Left lung (tissue), 10 donors: ENCODE measurements around the gene ELF2. TPM values are rescaled to one million over a fixed set of nuclear protein-coding genes. Genes with fewer than 3 reads are reported as not detected.

Source experiments
- ATAC-seq: fragments of 200-7000 bp; cut with Tn5 transposase; one replicate; pipeline ENCODE4 v1.9.1; 2020; ENCODE audit warnings: moderate library complexity
- DNase-seq, 4 donors: peaks; one replicate each; pipeline ENCODE4 v3.0.0-alpha.2; 2013 to 2020
- H3K27ac ChIP-seq, 2 donors: fragments of 200-600 bp; sonication (generic) in 1 of 2; one replicate each; pipeline versions ENCODE4 v1.5.0 to v1.8.0; 2020 to 2021
- H3K27me3 ChIP-seq, 2 donors: fragments of 200-600 bp; sonication (generic) in 1 of 2; one replicate each; pipeline versions ENCODE4 v1.5.0 to v1.8.0; 2020 to 2021
- H3K36me3 ChIP-seq, 2 donors: fragments of 200-600 bp; sonication (generic) in 1 of 2; one replicate each; pipeline versions ENCODE4 v1.5.0 to v1.8.0; 2020 to 2021
- H3K4me1 ChIP-seq, 2 donors: fragments of 200-600 bp; one replicate each; pipeline ENCODE4 v1.8.0; 2021
- H3K4me3 ChIP-seq, 2 donors: fragments of 200-600 bp; sonication (generic) in 1 of 2; one replicate each; pipeline versions ENCODE4 v1.5.0 to v1.8.0; 2020 to 2021; ENCODE audit warnings: mild to moderate bottlenecking in 1 of 2
- H3K9me3 ChIP-seq, 2 donors: fragments of 200-600 bp; sonication (generic) in 1 of 2; one replicate each; pipeline versions ENCODE4 v1.5.0 to v1.8.0; 2020 to 2021
- intact Hi-C, 2 donors: fragments of 100-400 bp; cut with DNase I; formaldehyde crosslinking; loops; one replicate each; pipeline versions ENCODE4 v1.11.2 to v1.14.2; 2022
- polyA plus RNA-seq, 6 donors: library from polyadenylated mRNA; unstranded; fragments of 120-200 nt; gene quantifications; one replicate each; pipeline ENCODE4 v1.2.1, GENCODE V29; 2013; ENCODE audit not compliant: insufficient read length in 6 of 6
- total RNA-seq, 2 donors: library from RNA; stranded (reverse); fragmentation: NEBNext Ultra II Directional; extraction: Animal tissue kit (Norgen Biotek cat#: 25700); gene quantifications; one replicate each; pipeline ENCODE4 v1.2.1, GENCODE V29; 2021
- TF ChIP-seq, protein P1 (sequence below), 2 donors: fragments of 200-600 bp; sonication (generic) in 1 of 2; IDR thresholded peaks; one replicate each; pipeline versions ENCODE4 v1.5.0 to v1.8.0; 2021; ENCODE audit warnings: antibody characterized with exemption in 2 of 2
- donor health status: DM: no; HTN: yes; CAD: no.
- donor health status: DM: no; HTN: no; CAD: no.

ELF2 gene
- total and polyA plus RNA-seq, 8 donors, result 37.3 to 82.6 (median 70.4) TPM

DNA sequence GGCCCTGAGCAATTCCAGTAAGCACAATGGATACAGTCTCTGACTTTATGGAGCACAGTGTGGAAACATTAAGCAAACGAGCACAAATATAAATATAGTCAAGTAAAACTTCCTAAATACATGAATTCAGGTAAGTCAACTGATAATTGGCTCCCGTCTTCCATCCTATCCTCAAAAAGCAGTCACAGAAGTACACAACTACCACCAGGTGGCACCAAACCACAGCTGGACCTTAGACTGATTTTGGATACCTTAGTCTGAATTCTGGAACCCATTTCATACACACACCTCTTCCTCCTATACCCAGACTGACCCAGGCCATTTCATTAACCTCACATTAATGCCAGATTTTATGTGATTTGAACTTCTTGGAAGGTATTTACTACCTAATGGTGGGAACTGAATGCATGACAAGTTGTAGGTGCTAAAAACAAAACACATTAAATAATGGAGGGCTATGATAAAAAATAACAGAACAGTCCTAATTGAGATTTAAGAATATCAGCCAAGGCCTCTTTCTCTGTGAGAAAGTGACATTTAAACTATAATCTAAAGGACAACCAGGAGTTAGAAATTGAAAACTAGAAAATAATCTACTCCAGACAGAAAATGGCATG lies 77.5 kb downstream of the ELF2 start:
- peak; percentile 96 for ATAC-seq
- DNase-seq, result peak in 3 of 4 donors; percentile 49 to 86 (median 72)
- H3K9me3 ChIP-seq, result no peaks in the 10 kb centered on the region
- intact Hi-C loops, result loop anchor here in 1 of 2 donors (10.0 kb wide), 1 partner anchor 75 kb away; the partner anchor contains the start of gene ELF2
- H3K4me3 ChIP-seq, result no peak overlapping the region
- no peak overlapping the region for H3K27ac ChIP-seq
- peaks cover 0 to 4% of the 10 kb centered on the region in 2 donors for H3K4me1 ChIP-seq
- H3K27me3 ChIP-seq, result no peaks in the 10 kb centered on the region
- TF ChIP-seq, protein P1, sequence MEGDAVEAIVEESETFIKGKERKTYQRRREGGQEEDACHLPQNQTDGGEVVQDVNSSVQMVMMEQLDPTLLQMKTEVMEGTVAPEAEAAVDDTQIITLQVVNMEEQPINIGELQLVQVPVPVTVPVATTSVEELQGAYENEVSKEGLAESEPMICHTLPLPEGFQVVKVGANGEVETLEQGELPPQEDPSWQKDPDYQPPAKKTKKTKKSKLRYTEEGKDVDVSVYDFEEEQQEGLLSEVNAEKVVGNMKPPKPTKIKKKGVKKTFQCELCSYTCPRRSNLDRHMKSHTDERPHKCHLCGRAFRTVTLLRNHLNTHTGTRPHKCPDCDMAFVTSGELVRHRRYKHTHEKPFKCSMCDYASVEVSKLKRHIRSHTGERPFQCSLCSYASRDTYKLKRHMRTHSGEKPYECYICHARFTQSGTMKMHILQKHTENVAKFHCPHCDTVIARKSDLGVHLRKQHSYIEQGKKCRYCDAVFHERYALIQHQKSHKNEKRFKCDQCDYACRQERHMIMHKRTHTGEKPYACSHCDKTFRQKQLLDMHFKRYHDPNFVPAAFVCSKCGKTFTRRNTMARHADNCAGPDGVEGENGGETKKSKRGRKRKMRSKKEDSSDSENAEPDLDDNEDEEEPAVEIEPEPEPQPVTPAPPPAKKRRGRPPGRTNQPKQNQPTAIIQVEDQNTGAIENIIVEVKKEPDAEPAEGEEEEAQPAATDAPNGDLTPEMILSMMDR (IDR thresholded peaks at IDR 0.05), result peak; percentile 82 to 85
- H3K36me3 ChIP-seq, result peaks cover 0 to 6% of the 10 kb centered on the region in 2 donors

DNA sequence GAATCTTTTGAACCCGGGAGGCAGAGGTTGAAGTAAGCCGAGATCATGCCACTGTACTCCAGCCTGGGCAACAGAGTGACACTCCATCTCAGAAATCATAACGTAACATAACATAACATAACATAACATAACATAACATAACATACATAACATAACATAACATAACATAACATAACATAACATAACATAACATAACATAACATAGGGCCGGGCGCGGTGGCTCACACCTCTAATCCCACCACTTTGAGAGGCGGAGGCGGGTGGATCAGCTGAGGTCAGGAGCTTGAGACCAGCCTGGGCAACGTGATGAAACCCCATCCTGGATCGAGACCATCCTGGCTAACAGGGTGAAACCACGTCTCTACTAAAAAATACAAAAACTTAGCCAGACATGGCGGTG lies 84.7 kb downstream of the ELF2 start:
- intact Hi-C loops, result loop anchor here in 1 of 2 donors (10.0 kb wide), 1 partner anchor 83 kb away; the partner anchor contains the start of gene ELF2
- ATAC-seq, result no peak

DNA sequence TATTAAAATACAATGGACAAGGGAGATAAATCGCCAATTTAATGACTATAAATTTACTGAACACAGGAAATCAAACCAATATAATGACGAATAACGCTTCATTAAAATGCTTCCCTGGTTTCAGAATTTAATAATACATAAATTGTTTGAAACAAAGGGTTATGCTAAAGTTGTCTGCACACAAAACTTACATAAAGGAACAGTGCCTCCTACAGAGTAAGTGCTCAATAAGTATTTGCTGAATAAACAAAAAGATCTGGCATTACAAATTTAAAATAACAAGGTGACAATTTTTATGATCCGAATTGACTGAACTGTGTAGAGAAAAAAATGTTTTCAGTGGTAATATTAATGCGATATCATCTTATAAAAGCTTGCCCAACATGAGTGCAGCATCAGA lies 91.9 kb downstream of the ELF2 start:
- H3K9me3 ChIP-seq, result no peaks in the 10 kb centered on the region
- ATAC-seq, result no peak
- no peaks in the 10 kb centered on the region for H3K36me3 ChIP-seq
- TF ChIP-seq, protein P1 (IDR thresholded peaks at IDR 0.05), result peak in 1 of 2 donors; percentile 19
- no peaks in the 10 kb centered on the region for H3K27me3 ChIP-seq
- DNase-seq, result peak in 2 of 4 donors; percentile 4 to 16
- peaks cover 20 to 35% of the 10 kb centered on the region in 2 donors for H3K4me1 ChIP-seq
- intact Hi-C loops, result loop anchor here in 1 of 2 donors (10.0 kb wide), 1 partner anchor 50 kb away; no protein-coding TSS in a partner anchor
- H3K27ac ChIP-seq, result peak overlapping the region; percentile 94 to 95
- H3K4me3 ChIP-seq, result peak overlapping the region in 1 of 2 donors; percentile 66

More for the DNA sequence above, 84.7 kb downstream of the ELF2 start:
- no peaks in the 10 kb centered on the region for H3K9me3 ChIP-seq
- no peak overlapping the region for H3K4me3 ChIP-seq
- no peaks in the 10 kb centered on the region for H3K4me1 ChIP-seq
- no peak for DNase-seq
- TF ChIP-seq, protein P1 (IDR thresholded peaks at IDR 0.05), result no peak
- no peaks in the 10 kb centered on the region for H3K27me3 ChIP-seq
- H3K36me3 ChIP-seq, result no peaks in the 10 kb centered on the region
- H3K27ac ChIP-seq, result no peak overlapping the region

DNA sequence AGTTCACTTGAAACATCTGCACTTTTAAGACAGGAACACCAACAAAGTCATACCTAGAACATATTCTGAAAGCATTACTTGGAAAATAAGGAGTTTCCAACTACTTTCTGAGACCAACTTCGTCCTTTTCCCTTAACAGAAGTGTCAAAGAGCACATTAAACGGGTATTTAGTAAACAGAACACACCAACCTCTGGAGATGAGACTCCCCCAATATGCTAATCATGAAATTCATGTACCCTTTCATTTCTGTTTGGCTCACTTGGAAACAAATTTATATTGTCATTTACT lies 92.3 kb downstream of the ELF2 start:
- H3K9me3 ChIP-seq, result no peaks in the 10 kb centered on the region
- TF ChIP-seq, protein P1 (IDR thresholded peaks at IDR 0.05), result no peak
- ATAC-seq, result no peak
- DNase-seq, result no peak
- peak overlapping the region; percentile 66 to 82 for H3K4me3 ChIP-seq
- no peaks in the 10 kb centered on the region for H3K36me3 ChIP-seq
- H3K4me1 ChIP-seq, result peaks cover 20 to 39% of the 10 kb centered on the region in 2 donors
- peak overlapping the region; percentile 94 to 95 for H3K27ac ChIP-seq
- intact Hi-C loops, result loop anchor here in 1 of 2 donors (10.0 kb wide), 1 partner anchor 50 kb away; no protein-coding TSS in a partner anchor
- H3K27me3 ChIP-seq, result no peaks in the 10 kb centered on the region

DNA sequence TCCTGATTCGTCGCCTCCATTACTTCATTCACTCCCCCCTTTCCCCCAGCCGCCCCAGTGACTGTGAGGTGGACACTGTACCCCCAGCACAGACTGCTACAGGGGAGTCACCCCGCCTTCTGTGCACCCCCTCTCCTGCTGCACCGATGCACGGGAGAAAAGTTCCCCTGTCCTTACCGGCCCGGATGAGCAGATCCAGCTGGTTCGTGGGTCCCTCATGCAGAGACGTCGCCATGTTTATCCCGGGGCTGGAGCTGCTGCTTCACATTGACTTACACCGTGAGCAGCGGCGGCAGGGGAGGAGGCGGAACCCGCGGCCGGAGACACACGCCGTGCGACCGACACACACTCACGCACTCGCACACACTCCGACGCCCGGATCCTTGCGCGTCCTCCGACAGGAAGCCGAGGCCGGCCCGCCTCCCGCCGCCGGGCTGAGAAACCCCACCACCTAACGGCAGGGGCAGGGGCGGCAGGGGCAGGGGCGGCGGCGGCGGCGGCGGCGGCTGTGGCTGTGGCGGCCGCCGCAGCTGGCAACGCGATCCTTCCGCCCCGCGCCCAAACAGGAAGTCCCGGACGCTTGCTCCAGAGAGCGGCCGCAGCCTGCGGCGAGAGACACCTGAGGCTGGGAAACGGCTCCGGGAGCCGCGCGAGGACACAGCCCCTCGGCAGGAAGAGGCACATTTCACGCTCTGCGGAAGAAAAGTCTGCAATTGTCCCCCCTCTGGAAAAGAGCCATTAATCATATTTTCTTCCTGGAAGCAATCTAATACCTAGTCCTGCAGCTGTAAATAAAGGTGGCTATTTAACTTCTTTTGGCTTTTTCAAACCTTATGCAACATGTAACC lies 92.8 kb downstream of the ELF2 start:
- DNase-seq, result peak; percentile 82 to 95 (median 92)
- peak; percentile 74 for ATAC-seq
- no peaks in the 10 kb centered on the region for H3K27me3 ChIP-seq
- H3K9me3 ChIP-seq, result no peaks in the 10 kb centered on the region
- no peaks in the 10 kb centered on the region for H3K36me3 ChIP-seq
- intact Hi-C loops, result loop anchor here in 1 of 2 donors (10.0 kb wide), 1 partner anchor 49 kb away; no protein-coding TSS in a partner anchor
- peaks cover 20 to 42% of the 10 kb centered on the region in 2 donors for H3K4me1 ChIP-seq
- H3K27ac ChIP-seq, result peak overlapping the region; percentile 94 to 95
- TF ChIP-seq, protein P1 (IDR thresholded peaks at IDR 0.05), result peak; percentile 20 to 47
- H3K4me3 ChIP-seq, result peak overlapping the region; percentile 66 to 82
